Activated B cell treated with CpG ODN at 0.5 μM for 24 hours (primary cell): ENCODE results near the gene GREB1L. TPM values are rescaled to one million over a fixed set of nuclear protein-coding genes. Genes with fewer than 3 reads are reported as not detected.

Source experiments
- ATAC-seq: fragments of 200-7000 bp; cut with Tn5 transposase; one replicate; pipeline ENCODE4 v1.10.0; 2021; ENCODE audit warnings: low read depth, mild to moderate bottlenecking, moderate library complexity
- CTCF ChIA-PET: fragments of 350-600 bp; sonication (Branson Sonifier 250); formaldehyde crosslinking; loops from one replicate; lab custom pipeline; 2021; ENCODE audit warnings: antibody characterized with exemption; lab: Charles Lee
- POLR2A ChIA-PET: fragments of 350-600 bp; sonication (Branson Sonifier 250); formaldehyde crosslinking; loops from one replicate; lab custom pipeline; 2021; ENCODE audit warnings: antibody characterized with exemption; lab: Charles Lee
- DNase-seq: peaks from one replicate; pipeline ENCODE4 v3.0.0; 2022
- H3K27ac Mint-ChIP-seq: one replicate; pipeline ENCODE4 v1.8.0; 2020; ENCODE audit warnings: mixed read lengths
- H3K27me3 Mint-ChIP-seq: one replicate; pipeline ENCODE4 v1.8.0; 2021; ENCODE audit warnings: mixed read lengths
- H3K36me3 Mint-ChIP-seq: one replicate; pipeline ENCODE4 v1.8.0; 2021; ENCODE audit warnings: low read depth, mixed read lengths
- H3K4me1 Mint-ChIP-seq: one replicate; pipeline ENCODE4 v1.8.0; 2021; ENCODE audit warnings: mixed read lengths
- H3K4me3 Mint-ChIP-seq: one replicate; pipeline ENCODE4 v1.8.0; 2020; ENCODE audit warnings: mild to moderate bottlenecking, mixed read lengths
- H3K9me3 Mint-ChIP-seq: one replicate; pipeline ENCODE4 v1.8.0; 2020; ENCODE audit warnings: mixed read lengths
- intact Hi-C: fragments of 100-400 bp; cut with micrococcal nuclease; formaldehyde crosslinking; loops from one replicate; pipeline ENCODE4 v1.15.1; 2024
- total RNA-seq: library from RNA; stranded (reverse); gene quantifications from 2 replicates; pipeline ENCODE4 v1.2.3, GENCODE V29; 2022
- TF ChIP-seq, protein P1 (sequence below): fragments of 200-600 bp; IDR thresholded peaks from one replicate; pipeline ENCODE4 v1.8.0; 2022; ENCODE audit warnings: antibody characterized with exemption, mild to moderate bottlenecking

GREB1L gene
- total RNA-seq, 1 donor from 2014 or later: not detected

DNA sequence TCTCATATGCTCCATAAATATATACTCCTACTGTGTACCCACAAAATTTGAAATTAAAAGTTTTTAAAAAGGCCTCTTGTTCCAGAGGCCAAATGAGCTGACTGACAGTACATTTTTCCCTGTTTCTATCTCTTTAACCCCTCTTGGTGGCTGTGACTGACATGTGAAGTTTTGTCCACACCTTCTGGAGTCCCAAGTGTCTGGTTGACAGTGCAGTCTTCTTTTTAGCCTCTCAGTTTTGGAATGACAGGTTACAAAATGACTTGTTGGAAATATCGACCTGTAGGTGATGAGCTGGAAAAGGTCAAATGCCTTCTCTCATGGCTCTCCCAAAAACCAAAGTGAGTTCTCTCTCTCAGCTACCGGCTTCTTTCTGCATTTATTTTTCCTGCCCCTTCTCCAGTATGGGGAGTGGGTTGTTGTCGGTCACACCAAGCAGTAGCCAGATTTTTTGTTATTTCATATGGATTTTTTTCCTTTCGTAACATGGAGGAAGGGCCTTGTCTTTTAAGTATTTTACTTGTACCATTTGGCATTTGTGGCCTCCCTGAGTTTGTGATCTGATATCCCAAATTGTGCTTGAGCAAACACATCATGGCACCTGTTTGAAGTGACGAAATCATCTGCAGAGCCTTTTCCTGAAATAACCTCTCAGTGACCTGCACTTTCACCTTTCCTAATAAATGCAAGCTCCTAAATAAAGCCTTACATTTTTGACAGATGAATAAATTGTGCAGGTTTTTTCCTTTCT, 214.6 kb downstream of the GREB1L start:
- TF ChIP-seq, protein P1, sequence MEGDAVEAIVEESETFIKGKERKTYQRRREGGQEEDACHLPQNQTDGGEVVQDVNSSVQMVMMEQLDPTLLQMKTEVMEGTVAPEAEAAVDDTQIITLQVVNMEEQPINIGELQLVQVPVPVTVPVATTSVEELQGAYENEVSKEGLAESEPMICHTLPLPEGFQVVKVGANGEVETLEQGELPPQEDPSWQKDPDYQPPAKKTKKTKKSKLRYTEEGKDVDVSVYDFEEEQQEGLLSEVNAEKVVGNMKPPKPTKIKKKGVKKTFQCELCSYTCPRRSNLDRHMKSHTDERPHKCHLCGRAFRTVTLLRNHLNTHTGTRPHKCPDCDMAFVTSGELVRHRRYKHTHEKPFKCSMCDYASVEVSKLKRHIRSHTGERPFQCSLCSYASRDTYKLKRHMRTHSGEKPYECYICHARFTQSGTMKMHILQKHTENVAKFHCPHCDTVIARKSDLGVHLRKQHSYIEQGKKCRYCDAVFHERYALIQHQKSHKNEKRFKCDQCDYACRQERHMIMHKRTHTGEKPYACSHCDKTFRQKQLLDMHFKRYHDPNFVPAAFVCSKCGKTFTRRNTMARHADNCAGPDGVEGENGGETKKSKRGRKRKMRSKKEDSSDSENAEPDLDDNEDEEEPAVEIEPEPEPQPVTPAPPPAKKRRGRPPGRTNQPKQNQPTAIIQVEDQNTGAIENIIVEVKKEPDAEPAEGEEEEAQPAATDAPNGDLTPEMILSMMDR: no peak
- Mint-ChIP-seq H3K36me3 (no peaks in the 10 kb centered on the region), H3K27me3 (peaks cover 15% of the 10 kb centered on the region), H3K4me3 (no peak overlapping the region), H3K9me3 (no peaks in the 10 kb centered on the region), H3K27ac (no peak overlapping the region), H3K4me1 (no peaks in the 10 kb centered on the region)
- intact Hi-C loops: no loop called here
- no peak for DNase-seq
- ATAC-seq: no peak
- POLR2A ChIA-PET: no interaction called here
- CTCF ChIA-PET: no interaction called here

DNA sequence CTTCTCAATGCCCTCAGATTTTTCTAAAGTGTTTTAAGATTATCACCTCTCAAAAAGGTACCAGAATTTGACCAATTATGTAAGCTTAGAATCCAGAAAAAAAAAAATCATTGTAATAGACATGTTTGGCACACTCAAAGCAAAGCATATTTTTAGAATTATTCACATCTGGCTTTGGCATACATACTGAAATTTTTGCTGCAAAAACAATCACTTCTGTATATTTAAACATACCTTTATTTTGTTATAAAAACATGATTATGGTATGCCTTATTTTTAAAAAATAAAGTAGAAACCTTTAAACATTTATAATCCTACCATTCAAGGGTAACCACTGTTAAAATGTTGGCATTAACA, 215.1 kb downstream of the GREB1L start:
- peaks cover 12% of the 10 kb centered on the region for H3K27me3 Mint-ChIP-seq
- no peak for ATAC-seq
- no peak for DNase-seq
- H3K36me3 Mint-ChIP-seq: no peaks in the 10 kb centered on the region
- H3K4me1 Mint-ChIP-seq: no peaks in the 10 kb centered on the region
- POLR2A ChIA-PET: no interaction called here
- H3K9me3 Mint-ChIP-seq: no peaks in the 10 kb centered on the region
- H3K4me3 Mint-ChIP-seq: no peak overlapping the region
- TF ChIP-seq, protein P1: no peak
- no peak overlapping the region for H3K27ac Mint-ChIP-seq
- CTCF ChIA-PET: no interaction called here
- intact Hi-C loops: no loop called here

DNA sequence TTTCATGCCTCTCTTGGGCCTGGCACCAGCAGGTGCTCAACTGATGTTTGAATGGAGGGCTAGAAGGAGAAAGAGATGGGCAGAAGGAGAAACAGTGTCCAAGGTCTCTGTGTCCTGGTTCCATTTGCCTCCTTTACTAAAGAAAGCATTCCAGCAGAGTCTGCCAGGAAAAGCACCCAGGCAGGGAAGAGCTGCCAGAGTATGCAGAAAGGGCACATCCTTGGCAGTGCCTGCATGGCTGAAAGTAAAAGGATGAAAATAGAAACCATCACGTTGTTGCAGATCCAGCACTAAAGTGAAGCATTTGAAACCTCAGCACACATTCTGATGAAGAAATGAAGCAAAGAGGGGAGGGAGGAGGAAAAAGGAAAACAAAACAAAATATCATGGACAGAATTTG, 216.3 kb downstream of the GREB1L start:
- ATAC-seq (no peak), DNase-seq (no peak)
- ChIA-PET POLR2A (no interaction called here), CTCF (no interaction called here)
- Mint-ChIP-seq H3K4me3 (no peak overlapping the region), H3K4me1 (no peaks in the 10 kb centered on the region), H3K27me3 (peaks cover 9% of the 10 kb centered on the region), H3K9me3 (no peaks in the 10 kb centered on the region), H3K36me3 (no peaks in the 10 kb centered on the region), H3K27ac (no peak overlapping the region)
- TF ChIP-seq, protein P1: no peak
- intact Hi-C loops: no loop called here

DNA sequence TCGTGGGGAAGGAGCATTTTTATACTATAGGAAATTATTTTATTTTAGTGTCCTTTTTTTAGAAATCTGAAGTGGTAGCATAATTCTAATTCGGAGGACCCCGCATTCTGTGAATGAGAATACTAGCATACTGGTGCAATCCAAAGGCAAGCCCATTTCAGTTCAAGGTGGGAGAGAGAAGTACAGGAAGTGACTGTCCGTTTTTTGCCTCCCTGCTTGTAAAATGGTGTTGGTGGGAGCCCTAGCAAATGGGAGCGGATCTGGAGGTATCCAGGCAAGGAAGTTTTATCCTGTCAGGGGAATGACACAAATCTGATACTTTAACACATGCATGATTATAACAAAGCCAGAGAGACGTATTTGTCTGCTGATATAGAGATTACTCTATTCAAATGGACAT, 216.8 kb downstream of the GREB1L start:
- Mint-ChIP-seq H3K36me3 (no peaks in the 10 kb centered on the region), H3K27ac (no peak overlapping the region), H3K4me3 (no peak overlapping the region), H3K27me3 (peaks cover 6% of the 10 kb centered on the region), H3K9me3 (no peaks in the 10 kb centered on the region), H3K4me1 (no peaks in the 10 kb centered on the region)
- ATAC-seq: no peak
- TF ChIP-seq, protein P1: no peak
- ChIA-PET POLR2A (no interaction called here), CTCF (no interaction called here)
- intact Hi-C loops: no loop called here
- DNase-seq: no peak

DNA sequence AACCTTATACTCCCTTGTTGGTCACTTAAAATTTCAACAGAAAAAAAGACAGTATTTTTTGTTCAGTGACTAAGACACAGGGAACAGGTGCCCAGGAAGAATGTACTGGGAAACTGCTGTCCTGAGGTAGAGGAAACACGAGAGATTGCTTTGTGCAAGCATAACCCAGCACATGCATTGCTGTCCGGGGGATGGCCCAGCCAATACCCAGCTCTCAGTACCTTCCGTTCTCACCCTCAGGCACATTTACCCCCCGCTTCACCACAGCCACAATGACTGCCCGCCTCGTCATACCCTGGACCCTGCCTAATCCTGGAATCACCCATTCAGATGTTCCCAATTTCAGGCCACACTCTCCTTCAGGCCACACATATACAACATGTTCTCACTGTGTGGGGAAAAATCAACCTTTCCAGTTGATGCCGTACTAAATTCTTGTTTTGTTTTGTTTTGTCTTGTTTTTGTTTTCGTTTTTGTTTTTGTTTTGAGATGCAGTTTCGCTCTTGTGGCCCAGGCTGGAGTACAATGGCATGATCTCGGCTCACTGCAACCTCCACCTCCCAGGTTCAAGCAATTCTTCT, 217.8 kb downstream of the GREB1L start:
- intact Hi-C loops: no loop called here
- Mint-ChIP-seq H3K9me3 (no peaks in the 10 kb centered on the region), H3K27me3 (peaks cover 10% of the 10 kb centered on the region), H3K36me3 (no peaks in the 10 kb centered on the region), H3K27ac (no peak overlapping the region), H3K4me1 (no peaks in the 10 kb centered on the region), H3K4me3 (no peak overlapping the region)
- TF ChIP-seq, protein P1: no peak
- ChIA-PET CTCF (no interaction called here), POLR2A (no interaction called here)
- DNase-seq (no peak), ATAC-seq (no peak)
